Common myeloid progenitor, CD34-positive (primary cell): ENCODE data around the gene TDRD9.
A peak's percentile ranks its signal among the peaks of the same experiment; 100 is the strongest.

Source experiments
- CTCF ChIA-PET: fragments of 350-600 bp; sonication (Branson Sonifier 250); formaldehyde crosslinking; loops from one replicate; lab custom pipeline; 2021; ENCODE audit warnings: antibody characterized with exemption; lab: Charles Lee
- POLR2A ChIA-PET: fragments of 350-600 bp; sonication (Branson Sonifier 250); formaldehyde crosslinking; loops from one replicate; lab custom pipeline; 2021; ENCODE audit warnings: antibody characterized with exemption; lab: Charles Lee
- DNase-seq, 3 donors: peaks; one replicate each; pipeline versions ENCODE4 v3.0.0 to v3.0.0-alpha.2; 2013
- H3K27ac ChIP-seq, 2 experiments: 1 replicate in 1 of 2; 2 replicates in 1 of 2; pipeline ENCODE4 v1.7.0; 2013; ENCODE audit warnings: inconsistent platforms in 2 of 2, low read length in 2 of 2, mild to moderate bottlenecking in 2 of 2, low read depth in 1 of 2, moderate library complexity in 1 of 2; ENCODE audit not compliant: severe bottlenecking in 2 of 2, insufficient read depth in 1 of 2, poor library complexity in 1 of 2
- H3K27me3 ChIP-seq, 5 experiments: replicated peaks in 2 of 5; 1 replicate in 3 of 5; 2 replicates in 2 of 5; pipeline versions ENCODE4 v1.6.1 to v1.7.0; 2013; ENCODE audit warnings: low read length in 4 of 5, mild to moderate bottlenecking in 2 of 5, moderate library complexity in 2 of 5, inconsistent platforms in 1 of 5; ENCODE audit not compliant: insufficient read depth in 5 of 5, control insufficient read depth in 4 of 5
- H3K36me3 ChIP-seq, 4 experiments: 1 replicate in 2 of 4; 2 replicates in 2 of 4; pipeline versions ENCODE4 v1.6.1 to v1.7.0; 2013; ENCODE audit warnings: low read length in 3 of 4, control low read depth in 1 of 4, mild to moderate bottlenecking in 1 of 4; ENCODE audit not compliant: control insufficient read depth in 4 of 4, insufficient read depth in 4 of 4
- H3K4me1 ChIP-seq, 4 experiments: 1 replicate in 3 of 4; 2 replicates in 1 of 4; pipeline versions ENCODE4 v1.6.1 to v1.7.1; 2013; ENCODE audit warnings: low read length in 3 of 4, mild to moderate bottlenecking in 3 of 4, control low read depth in 1 of 4, inconsistent platforms in 1 of 4, moderate library complexity in 1 of 4; ENCODE audit not compliant: control insufficient read depth in 4 of 4, insufficient read depth in 4 of 4; ENCODE audit errors: control extremely low read depth in 1 of 4
- H3K4me3 ChIP-seq, 7 experiments: 1 replicate in 4 of 7; 2 replicates in 3 of 7; pipeline versions ENCODE4 v1.5.1 to v1.7.0; 2013; ENCODE audit warnings: mild to moderate bottlenecking in 7 of 7, low read length in 6 of 7, moderate library complexity in 6 of 7, inconsistent platforms in 2 of 7, low read depth in 2 of 7, control low read depth in 1 of 7; ENCODE audit not compliant: insufficient read depth in 4 of 7, control insufficient read depth in 1 of 7; ENCODE audit errors: extremely low read depth in 1 of 7
- H3K9me3 ChIP-seq, 5 experiments: 1 replicate in 4 of 5; 2 replicates in 1 of 5; pipeline versions ENCODE4 v1.6.1 to v1.7.1; 2013; ENCODE audit warnings: low read length in 4 of 5, mild to moderate bottlenecking in 2 of 5, inconsistent platforms in 1 of 5, low read depth in 1 of 5, moderate library complexity in 1 of 5; ENCODE audit not compliant: control insufficient read depth in 4 of 5, insufficient read depth in 2 of 5; ENCODE audit errors: control extremely low read depth in 1 of 5
- WGBS: methylation state at CpG from one replicate; pipeline ENCODE4 v1.1.5; 2013; ENCODE audit not compliant: insufficient coverage; 5-methylcytosine and 5-hydroxymethylcytosine counted together

Gene TDRD9

GRCh38 chr14:104093366-104094055 is 165.3 kb downstream of the TDRD9 start:
- H3K36me3 ChIP-seq, result no peaks in the 10 kb centered on the region
- H3K4me1 ChIP-seq, result peaks cover 0 to 5% (median 1%) of the 10 kb centered on the region in 4 experiments
- no peak overlapping the region for H3K27ac ChIP-seq
- ChIA-PET POLR2A (no interaction called here), CTCF (interaction anchor here (0.8 to 2.3 kb wide), 13 partner anchors 9 to 480 kb away, joined by 3 to 21 read pairs (median 3); partner anchors contain the start of gene ASPG)
- WGBS, result 63% methylated on average over 14 of the region's 18 CpGs
- peak in 1 of 3 donors; percentile 26 for DNase-seq
- no peaks in the 10 kb centered on the region for H3K9me3 ChIP-seq
- H3K4me3 ChIP-seq, result no peak overlapping the region
- H3K27me3 ChIP-seq, result no peaks in the 10 kb centered on the region

GRCh38 chr14:104094056-104094708 is 165.9 kb downstream of the TDRD9 start:
- Histone ChIP-seq H3K27me3 (no peaks in the 10 kb centered on the region), H3K4me3 (no peak overlapping the region), H3K36me3 (no peaks in the 10 kb centered on the region), H3K4me1 (peaks cover 0 to 5% (median 1%) of the 10 kb centered on the region in 4 experiments), H3K9me3 (no peaks in the 10 kb centered on the region), H3K27ac (no peak overlapping the region)
- no peak for DNase-seq
- ChIA-PET CTCF (interaction anchor here (0.8 to 2.3 kb wide), 12 partner anchors 9 to 471 kb away, joined by 3 to 21 read pairs (median 3); partner anchors contain the start of gene ASPG), POLR2A (interaction anchor here (0.6 kb wide), 1 partner anchor 552 kb away, joined by 3 read pairs; no protein-coding TSS in a partner anchor)
- WGBS, result 54% methylated on average over 16 of the region's 20 CpGs

DNA sequence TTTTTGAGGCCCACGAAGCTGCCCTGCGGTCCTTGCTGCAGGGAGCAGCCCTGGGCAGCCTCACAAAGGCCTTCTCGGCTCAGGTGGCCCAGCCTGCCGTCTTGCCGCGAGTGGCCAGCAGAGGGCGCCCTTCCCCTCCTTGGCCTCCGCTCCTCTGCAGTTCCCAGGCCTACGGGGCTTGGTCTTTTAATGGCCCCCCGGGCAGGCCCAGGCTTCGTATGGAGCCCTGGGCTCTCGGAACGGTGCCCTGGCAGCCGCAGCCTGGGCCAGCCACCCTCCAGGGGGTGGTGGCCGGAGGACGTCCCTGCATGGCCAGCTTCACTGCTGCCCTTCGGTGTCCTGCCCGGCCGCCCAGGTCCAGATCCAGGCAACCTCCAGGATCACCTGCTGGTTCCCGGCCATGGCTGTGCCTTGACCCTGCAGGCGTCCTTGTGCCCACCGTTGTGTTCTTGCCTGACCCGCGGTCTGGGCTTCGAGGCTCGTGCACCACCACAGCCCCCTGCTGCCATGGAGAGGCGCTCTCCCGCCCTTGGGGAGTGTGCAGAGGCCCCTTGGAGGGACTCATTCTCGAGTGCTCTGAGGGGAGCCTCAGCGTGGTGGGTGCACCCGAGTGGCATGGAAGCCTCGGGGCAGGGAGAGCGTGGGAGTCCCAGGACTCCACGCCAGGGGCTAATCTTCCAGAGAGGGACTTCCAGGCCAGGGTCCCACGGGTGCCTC is 166.6 kb downstream of the TDRD9 start:
- no peak overlapping the region for H3K4me3 ChIP-seq
- WGBS, result 50% methylated on average over 35 of the region's 35 CpGs
- peaks cover 0 to 5% (median 1%) of the 10 kb centered on the region in 4 experiments for H3K4me1 ChIP-seq
- no peaks in the 10 kb centered on the region for H3K27me3 ChIP-seq
- H3K9me3 ChIP-seq, result no peaks in the 10 kb centered on the region
- H3K36me3 ChIP-seq, result no peaks in the 10 kb centered on the region
- ChIA-PET POLR2A (interaction anchor here (0.6 kb wide), 1 partner anchor 552 kb away, joined by 3 read pairs; no protein-coding TSS in a partner anchor), CTCF (interaction anchor here (0.9 to 2.3 kb wide), 7 partner anchors 9 to 470 kb away, joined by 3 to 21 read pairs (median 3); partner anchors contain the start of gene ASPG)
- H3K27ac ChIP-seq, result no peak overlapping the region
- peak; percentile 55 to 78 (median 71) for DNase-seq

DNA sequence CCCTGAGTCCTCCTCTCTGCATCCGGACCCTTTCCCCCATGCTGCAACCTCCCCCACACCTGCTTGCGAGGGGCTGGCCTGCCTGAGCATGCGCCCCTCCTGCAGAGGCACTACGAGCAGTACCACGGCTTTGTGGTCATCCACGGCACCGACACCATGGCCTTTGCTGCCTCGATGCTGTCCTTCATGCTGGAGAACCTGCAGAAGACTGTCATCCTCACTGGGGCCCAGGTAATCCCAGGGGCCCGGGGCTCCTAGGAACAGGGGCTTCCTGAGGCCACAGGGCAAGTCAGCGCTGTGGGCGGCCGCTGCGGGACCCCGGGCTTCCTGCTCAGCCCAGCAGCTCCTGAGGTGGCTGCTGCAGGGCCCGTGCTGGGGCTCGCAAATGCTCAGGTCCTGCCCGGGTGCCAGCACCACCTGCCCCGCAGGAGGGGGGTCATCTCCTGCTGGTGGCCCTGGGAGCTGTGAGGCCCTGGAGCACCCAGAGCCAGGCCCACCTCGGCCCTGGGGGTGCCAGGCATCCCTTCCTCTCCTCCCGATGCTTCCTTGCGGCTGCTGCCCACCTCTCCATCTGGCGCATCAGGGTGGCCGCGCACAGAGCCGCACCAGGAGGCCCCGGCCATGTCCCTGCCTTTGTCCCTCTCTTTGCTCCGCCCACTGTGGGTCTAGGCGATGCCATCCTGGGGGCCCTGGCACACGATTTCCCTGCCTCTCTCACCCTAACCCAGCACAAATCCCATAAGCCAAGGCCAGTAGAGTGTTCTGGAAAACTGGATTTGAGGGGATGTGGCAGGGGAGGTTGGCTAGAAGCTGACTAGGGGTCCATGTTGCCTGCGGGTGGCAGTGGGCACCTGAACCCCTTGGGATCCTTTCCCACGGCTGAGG is 167.4 kb downstream of the TDRD9 start:
- H3K4me1 ChIP-seq, result peaks cover 0 to 5% (median 1%) of the 10 kb centered on the region in 4 experiments
- H3K4me3 ChIP-seq, result no peak overlapping the region
- POLR2A ChIA-PET, result interaction anchor here (0.6 kb wide), 1 partner anchor 33 kb away, joined by 3 read pairs; no protein-coding TSS in a partner anchor
- H3K27ac ChIP-seq, result no peak overlapping the region
- CTCF ChIA-PET, result interaction anchor here (1.0 to 1.2 kb wide), 3 partner anchors 18 to 469 kb away, joined by 3 to 4 read pairs (median 3); no protein-coding TSS in a partner anchor
- no peak for DNase-seq
- no peaks in the 10 kb centered on the region for H3K27me3 ChIP-seq
- H3K9me3 ChIP-seq, result no peaks in the 10 kb centered on the region
- H3K36me3 ChIP-seq, result no peaks in the 10 kb centered on the region
- WGBS, result 94% methylated on average over 29 of the region's 31 CpGs

DNA sequence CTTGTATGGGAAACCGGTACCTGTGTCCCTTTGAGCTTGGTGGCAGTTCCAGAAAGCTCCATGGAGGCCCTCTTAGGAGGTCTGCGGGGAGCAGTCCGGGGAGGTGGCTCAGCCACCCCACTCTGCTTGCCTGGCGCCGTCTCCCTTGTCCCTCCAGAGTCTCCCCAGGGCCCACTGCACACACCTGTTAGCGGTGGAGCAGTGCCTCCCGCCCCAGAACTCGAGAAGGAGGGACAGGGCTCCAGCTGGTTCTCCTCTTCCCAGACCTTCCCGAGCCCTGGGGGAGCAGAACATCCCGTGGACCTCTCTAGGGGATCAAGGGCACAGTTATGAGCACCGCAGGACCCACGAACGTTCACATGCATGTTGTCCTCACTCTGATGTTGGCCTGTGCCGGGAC is 168.1 kb downstream of the TDRD9 start:
- ChIA-PET POLR2A (interaction anchor here (0.6 kb wide), 1 partner anchor 32 kb away, joined by 3 read pairs; no protein-coding TSS in a partner anchor), CTCF (interaction anchor here (1.0 to 1.2 kb wide), 3 partner anchors 18 to 468 kb away, joined by 3 to 4 read pairs (median 3); no protein-coding TSS in a partner anchor)
- Histone ChIP-seq H3K27me3 (no peaks in the 10 kb centered on the region), H3K36me3 (no peaks in the 10 kb centered on the region), H3K4me3 (no peak overlapping the region), H3K4me1 (peaks cover 0 to 5% (median 1%) of the 10 kb centered on the region in 4 experiments), H3K9me3 (no peaks in the 10 kb centered on the region), H3K27ac (no peak overlapping the region)
- 98% methylated on average over 14 of the region's 14 CpGs for WGBS
- DNase-seq, result no peak
